Measurements from ENCODE around the gene KCNE3. TPM values are rescaled to one million over a fixed set of nuclear protein-coding genes. Genes with fewer than 3 reads are reported as not detected.

KCNE3 gene
- total RNA-seq, 2 donors from 2014 or later, result 6.6 to 8.3 TPM

DNA sequence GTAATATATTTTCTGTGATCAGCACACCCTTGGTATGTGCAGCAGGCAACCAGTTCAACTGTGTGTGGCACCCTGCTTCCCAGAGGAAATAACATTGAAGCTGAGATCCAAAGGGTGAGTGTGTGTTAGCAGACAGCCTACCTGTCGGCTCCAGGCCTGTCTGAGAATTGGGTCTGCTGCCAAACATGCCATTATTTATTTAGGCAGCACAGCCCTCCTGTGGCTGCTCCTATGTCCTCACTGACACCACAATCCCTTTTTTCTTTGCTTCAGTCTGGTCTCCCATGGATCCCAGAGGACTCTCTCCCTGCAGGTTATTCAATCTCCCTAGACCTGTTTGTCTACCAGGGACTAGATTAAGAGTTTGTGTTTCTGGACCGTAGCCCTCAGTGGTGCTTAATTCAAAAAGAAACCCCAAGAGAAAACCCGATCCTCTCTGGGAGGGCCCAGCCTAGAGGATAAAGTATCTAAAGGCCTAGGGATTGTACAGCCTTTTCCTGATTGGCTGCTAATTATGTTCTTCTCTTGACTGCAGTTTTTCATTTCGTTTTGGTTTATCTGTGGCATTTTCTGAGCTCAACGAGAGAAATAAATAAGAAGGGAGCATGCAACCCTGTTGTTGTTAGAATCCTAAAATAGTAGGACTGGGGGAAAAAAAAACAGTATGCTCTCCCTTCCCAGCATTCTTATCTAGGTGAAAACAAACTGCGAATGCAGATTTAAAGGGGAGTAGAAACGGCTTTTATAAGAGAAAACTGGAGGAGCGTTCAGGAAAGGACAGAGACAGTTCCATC lies 24.1 kb downstream of the KCNE3 start:
- no peaks in the 10 kb centered on the region for H3K36me3 ChIP-seq
- no peak for DNase-seq (ENCODE audit: low spot score)
- ATAC-seq (ENCODE audit: insufficient number of reproducible peaks, low FRiP score, low read depth), result no peak
- no peaks in the 10 kb centered on the region for H3K27me3 ChIP-seq (replicated peaks; ENCODE audit: insufficient read depth)
- H3K4me1 ChIP-seq (ENCODE audit: control insufficient read depth in 1 of 2, low read depth in 2 of 2), result peaks cover 12 to 21% of the 10 kb centered on the region in 2 donors
- TF ChIP-seq, protein P1, sequence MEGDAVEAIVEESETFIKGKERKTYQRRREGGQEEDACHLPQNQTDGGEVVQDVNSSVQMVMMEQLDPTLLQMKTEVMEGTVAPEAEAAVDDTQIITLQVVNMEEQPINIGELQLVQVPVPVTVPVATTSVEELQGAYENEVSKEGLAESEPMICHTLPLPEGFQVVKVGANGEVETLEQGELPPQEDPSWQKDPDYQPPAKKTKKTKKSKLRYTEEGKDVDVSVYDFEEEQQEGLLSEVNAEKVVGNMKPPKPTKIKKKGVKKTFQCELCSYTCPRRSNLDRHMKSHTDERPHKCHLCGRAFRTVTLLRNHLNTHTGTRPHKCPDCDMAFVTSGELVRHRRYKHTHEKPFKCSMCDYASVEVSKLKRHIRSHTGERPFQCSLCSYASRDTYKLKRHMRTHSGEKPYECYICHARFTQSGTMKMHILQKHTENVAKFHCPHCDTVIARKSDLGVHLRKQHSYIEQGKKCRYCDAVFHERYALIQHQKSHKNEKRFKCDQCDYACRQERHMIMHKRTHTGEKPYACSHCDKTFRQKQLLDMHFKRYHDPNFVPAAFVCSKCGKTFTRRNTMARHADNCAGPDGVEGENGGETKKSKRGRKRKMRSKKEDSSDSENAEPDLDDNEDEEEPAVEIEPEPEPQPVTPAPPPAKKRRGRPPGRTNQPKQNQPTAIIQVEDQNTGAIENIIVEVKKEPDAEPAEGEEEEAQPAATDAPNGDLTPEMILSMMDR (IDR thresholded peaks at IDR 0.05), result no peak
- H3K9me3 ChIP-seq, result no peaks in the 10 kb centered on the region
- H3K27ac ChIP-seq, result peak overlapping the region; percentile 33 to 42
- peak overlapping the region; percentile 42 for H3K4me3 ChIP-seq

DNA sequence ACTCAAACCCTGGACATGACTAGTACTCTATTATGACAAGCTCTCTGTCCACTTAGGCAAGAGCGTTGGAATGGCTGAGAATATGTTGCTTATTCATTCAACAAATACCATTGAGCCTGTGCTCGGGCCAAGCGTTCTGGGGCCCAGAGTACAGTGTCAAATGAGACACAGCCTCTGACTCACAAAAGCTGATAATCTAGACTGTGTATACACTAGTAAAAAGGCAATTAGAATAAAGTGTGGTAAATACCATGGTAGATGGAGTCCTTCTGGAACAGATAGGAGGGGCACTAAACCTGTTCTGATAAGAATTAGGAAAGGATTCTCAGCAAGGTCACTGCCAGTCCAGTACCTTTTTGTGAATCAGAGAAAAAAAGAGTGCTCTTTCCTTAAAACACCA lies 24.7 kb downstream of the KCNE3 start:
- peaks cover 12 to 21% of the 10 kb centered on the region in 2 donors for H3K4me1 ChIP-seq (ENCODE audit: control insufficient read depth in 1 of 2, low read depth in 2 of 2)
- H3K4me3 ChIP-seq, result no peak overlapping the region
- H3K27ac ChIP-seq, result peak overlapping the region; percentile 33 to 42
- DNase-seq (ENCODE audit: low spot score), result no peak
- no peaks in the 10 kb centered on the region for H3K27me3 ChIP-seq (replicated peaks; ENCODE audit: insufficient read depth)
- TF ChIP-seq, protein P1 (IDR thresholded peaks at IDR 0.05), result no peak
- ATAC-seq (ENCODE audit: insufficient number of reproducible peaks, low FRiP score, low read depth), result no peak
- H3K36me3 ChIP-seq, result no peaks in the 10 kb centered on the region
- H3K9me3 ChIP-seq, result no peaks in the 10 kb centered on the region

DNA sequence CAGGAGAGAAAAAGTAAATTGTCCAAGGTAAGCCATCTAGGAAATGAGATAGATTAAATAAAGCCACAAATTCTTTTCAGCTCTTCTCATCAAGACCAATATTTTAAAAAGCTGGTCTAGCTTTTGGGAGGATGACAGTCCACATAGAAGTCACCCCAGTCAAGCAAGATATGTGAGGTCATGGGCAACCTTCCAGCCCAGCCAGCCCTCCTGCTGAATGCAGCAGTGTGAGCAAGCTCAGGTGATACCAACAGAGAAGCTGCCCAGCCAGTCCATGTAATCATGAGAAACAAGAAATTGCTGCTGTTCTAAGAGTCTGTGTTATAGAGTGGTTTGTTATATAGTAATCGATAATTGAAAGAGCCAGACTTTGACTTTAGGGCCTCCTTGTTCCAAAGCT lies 28.7 kb downstream of the KCNE3 start:
- H3K9me3 ChIP-seq, result no peaks in the 10 kb centered on the region

DNA sequence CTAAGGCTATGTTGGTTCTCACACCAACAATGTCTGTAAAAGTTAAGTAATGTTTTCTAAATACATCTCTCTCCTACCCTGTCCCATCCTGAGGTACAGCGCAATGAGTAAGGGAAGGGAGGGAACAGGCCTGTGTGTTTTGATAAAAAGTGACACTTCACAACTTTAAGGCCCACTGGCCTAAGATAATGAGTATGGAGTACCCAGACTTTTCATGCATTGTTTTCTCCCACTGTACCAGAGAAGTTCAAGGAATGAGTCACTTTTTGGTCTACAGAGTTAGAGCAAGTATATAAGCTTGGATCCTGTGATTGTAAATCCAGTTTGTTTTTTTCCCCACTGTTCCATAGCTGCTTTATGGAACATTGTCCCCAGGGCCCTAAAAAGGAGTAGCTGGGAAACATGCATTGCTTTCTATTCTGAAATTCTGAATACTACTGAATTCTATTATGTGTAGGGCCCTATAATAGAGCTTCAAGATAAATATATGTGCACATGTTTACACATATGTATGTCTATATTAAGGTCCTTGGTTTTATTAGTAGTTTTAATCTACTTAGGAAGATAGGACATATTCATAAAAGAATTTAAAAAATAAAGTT lies 29.8 kb downstream of the KCNE3 start:
- no peak for DNase-seq (ENCODE audit: low spot score)
- Histone ChIP-seq H3K4me3 (no peak overlapping the region), H3K9me3 (no peaks in the 10 kb centered on the region), H3K27ac (no peak overlapping the region), H3K27me3 (replicated peaks; ENCODE audit: insufficient read depth) (no peaks in the 10 kb centered on the region), H3K36me3 (no peaks in the 10 kb centered on the region), H3K4me1 (ENCODE audit: control insufficient read depth in 1 of 2, low read depth in 2 of 2) (peaks cover 0 to 3% of the 10 kb centered on the region in 2 donors)
- TF ChIP-seq, protein P1 (IDR thresholded peaks at IDR 0.05), result no peak
- no peak for ATAC-seq (ENCODE audit: insufficient number of reproducible peaks, low FRiP score, low read depth)

More for the DNA sequence above, 28.7 kb downstream of the KCNE3 start:
- no peak for ATAC-seq (ENCODE audit: insufficient number of reproducible peaks, low FRiP score, low read depth)
- no peaks in the 10 kb centered on the region for H3K27me3 ChIP-seq (replicated peaks; ENCODE audit: insufficient read depth)
- H3K27ac ChIP-seq, result no peak overlapping the region
- H3K4me3 ChIP-seq, result no peak overlapping the region
- peaks cover 10 to 15% of the 10 kb centered on the region in 2 donors for H3K4me1 ChIP-seq (ENCODE audit: control insufficient read depth in 1 of 2, low read depth in 2 of 2)
- DNase-seq (ENCODE audit: low spot score), result no peak
- TF ChIP-seq, protein P1 (IDR thresholded peaks at IDR 0.05), result no peak
- no peaks in the 10 kb centered on the region for H3K36me3 ChIP-seq

DNA sequence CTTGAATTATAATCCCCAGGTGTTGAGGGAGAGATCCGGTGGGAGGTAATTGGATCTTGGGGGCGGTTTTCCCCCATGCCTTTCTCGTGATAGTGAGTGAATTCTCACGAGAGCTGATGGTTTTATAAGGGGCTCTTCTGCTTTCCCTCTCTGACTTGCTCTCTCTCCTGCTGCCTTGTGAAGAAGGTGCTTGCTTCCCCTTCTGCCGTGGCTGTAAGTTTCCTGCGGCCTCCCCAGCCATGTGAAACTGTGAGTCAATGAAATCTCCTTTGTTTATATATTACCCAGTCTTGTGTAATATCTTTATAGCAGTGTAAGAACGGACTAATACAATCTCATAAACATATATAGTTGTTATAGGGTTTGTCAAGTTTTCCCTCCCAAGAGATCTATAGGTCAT lies 32.8 kb downstream of the KCNE3 start:
- ATAC-seq (ENCODE audit: insufficient number of reproducible peaks, low FRiP score, low read depth) (no peak), DNase-seq (ENCODE audit: low spot score) (no peak)
- Histone ChIP-seq H3K9me3 (no peaks in the 10 kb centered on the region), H3K4me1 (ENCODE audit: control insufficient read depth in 1 of 2, low read depth in 2 of 2) (no peaks in the 10 kb centered on the region), H3K4me3 (no peak overlapping the region), H3K27ac (no peak overlapping the region), H3K27me3 (replicated peaks; ENCODE audit: insufficient read depth) (no peaks in the 10 kb centered on the region), H3K36me3 (no peaks in the 10 kb centered on the region)
- TF ChIP-seq, protein P1 (IDR thresholded peaks at IDR 0.05), result no peak
